Gastrocnemius medialis (tissue), 4 donors: ENCODE data around the gene REP15. TPM values are rescaled to one million over a fixed set of nuclear protein-coding genes. Genes with fewer than 3 reads are reported as not detected.

Source experiments
- ATAC-seq, 2 donors: fragments of 150-250 bp; one replicate each; pipeline ENCODE4 v1.9.1; 2016
- DNase-seq, 2 donors: peaks; one replicate each; pipeline ENCODE4 v3.0.0-alpha.2; 2019
- H3K27ac ChIP-seq, 4 donors: fragments of 200-600 bp; sonication (generic); 1 replicate in 1 of 4; 2 replicates in 3 of 4; pipeline ENCODE4 v1.5.1; 2016 to 2018; ENCODE audit warnings: mild to moderate bottlenecking in 2 of 4, moderate library complexity in 1 of 4
- H3K27me3 ChIP-seq, 3 donors: fragments of 200-600 bp; sonication (generic) in 2 of 3; 1 replicate in 1 of 3; 2 replicates in 2 of 3; pipeline versions ENCODE4 v1.5.1 to v1.6.0; 2016 to 2019; ENCODE audit warnings: mild to moderate bottlenecking in 1 of 3, moderate library complexity in 1 of 3
- H3K36me3 ChIP-seq, 2 donors: fragments of 200-600 bp; sonication (generic) in 1 of 2; one replicate each; pipeline ENCODE4 v1.5.1; 2017 to 2018
- H3K4me1 ChIP-seq, 2 donors: fragments of 200-600 bp; sonication (generic) in 1 of 2; one replicate each; pipeline ENCODE4 v1.5.1; 2016 to 2017; ENCODE audit warnings: mild to moderate bottlenecking in 2 of 2
- H3K4me3 ChIP-seq, 4 donors: fragments of 200-600 bp; sonication (generic) in 3 of 4; 1 replicate in 1 of 4; 2 replicates in 3 of 4; pipeline ENCODE4 v1.5.1; 2016 to 2019; ENCODE audit warnings: mild to moderate bottlenecking in 2 of 4
- H3K9me3 ChIP-seq, 3 donors: fragments of 200-600 bp; sonication (generic) in 2 of 3; 1 replicate in 1 of 3; 2 replicates in 2 of 3; pipeline ENCODE4 v1.5.1; 2016 to 2019
- CTCF ChIP-seq, 5 experiments: fragments of 450-650 bp in 3 of 5; fragments of 200-600 bp in 2 of 5; sonication (generic) in 2 of 5; IDR thresholded peaks in 4 of 5; conservative IDR thresholded peaks in 1 of 5; 1 replicate in 4 of 5; 2 replicates in 1 of 5; pipeline ENCODE4 v1.5.1; 2016 to 2019; ENCODE audit warnings: antibody characterized with exemption in 5 of 5, mild to moderate bottlenecking in 3 of 5, moderate library complexity in 3 of 5
- POLR2A ChIP-seq, 2 donors: fragments of 450-650 bp; IDR thresholded peaks; one replicate each; pipeline ENCODE4 v1.6.1; 2017; ENCODE audit warnings: antibody characterized with exemption in 2 of 2, mild to moderate bottlenecking in 2 of 2, moderate library complexity in 2 of 2
- in situ Hi-C, 4 donors: fragments of 200-750 bp; cut with MboI; loops; one replicate each; pipeline versions ENCODE4 v1.15.0 to v1.8.0; 2017; ENCODE audit warnings: low sequenced_read_pairs in 4 of 4
- intact Hi-C: fragments of 100-400 bp; cut with DNase I; formaldehyde crosslinking; loops from one replicate; pipeline ENCODE4 v1.15.1; 2023; ENCODE audit warnings: low total_unique reads
- total RNA-seq, 4 donors: library from RNA; depleted of rRNA; stranded (reverse); fragments of >200 nt; gene quantifications; one replicate each; pipeline versions ENCODE4 v1.1.0 to v1.2.3, GENCODE V29; 2016

Gene REP15
- total RNA-seq, 4 donors from 2014 or later, result 0.92 to 1.8 (median 1.4) TPM; not detected in 1

- peaks cover 19 to 23% of the 10 kb centered on the region in 2 donors for H3K4me1 ChIP-seq
- no peak for ATAC-seq
- no peak for DNase-seq
- no peak overlapping the region for H3K27ac ChIP-seq
- peak overlapping the region in 3 of 4 donors; percentile 84 to 98 (median 89) for H3K4me3 ChIP-seq
- in situ Hi-C loops, result no loop called here
- no peaks in the 10 kb centered on the region for H3K9me3 ChIP-seq
- H3K36me3 ChIP-seq, result peaks cover 0 to 17% of the 10 kb centered on the region in 2 donors
- intact Hi-C loops, result loop anchor here (5.0 to 10.0 kb wide), 3 partner anchors 70 to 687 kb away; partner anchors contain the start of genes CCDC91, KLHL42, MANSC4 and MED21
- H3K27me3 ChIP-seq, result no peaks in the 10 kb centered on the region
- TF ChIP-seq CTCF (IDR thresholded peaks at IDR 0.05 in 4 of 5, conservative IDR thresholded peaks at IDR 0.05 in 1 of 5) (no peak), POLR2A (IDR thresholded peaks at IDR 0.05) (no peak)
Observed at GRCh38 chr12:27711967-27712366, 15.7 kb downstream of the REP15 start.

GRCh38 chr12:27723212-27723611 is 27.0 kb downstream of the REP15 start:
- Histone ChIP-seq H3K4me1 (no peaks in the 10 kb centered on the region), H3K36me3 (peaks cover 0 to 46% of the 10 kb centered on the region in 2 donors), H3K4me3 (no peak overlapping the region), H3K9me3 (no peaks in the 10 kb centered on the region), H3K27me3 (no peaks in the 10 kb centered on the region), H3K27ac (no peak overlapping the region)
- DNase-seq (no peak), ATAC-seq (no peak)
- no peak for TF ChIP-seq POLR2A (IDR thresholded peaks at IDR 0.05)
- no peak for TF ChIP-seq CTCF (IDR thresholded peaks at IDR 0.05 in 4 of 5, conservative IDR thresholded peaks at IDR 0.05 in 1 of 5)
- in situ Hi-C loops (no loop called here), intact Hi-C loops (no loop called here)

- in situ Hi-C loops (loop anchor here in 2 of 4 donors (25.0 kb wide), 1 partner anchor 207 kb away; no protein-coding TSS in a partner anchor), intact Hi-C loops (loop anchor here (5.0 kb wide), 1 partner anchor 92 kb away; no protein-coding TSS in a partner anchor)
- no peaks in the 10 kb centered on the region for H3K9me3 ChIP-seq
- no peak overlapping the region for H3K27ac ChIP-seq
- TF ChIP-seq CTCF (IDR thresholded peaks at IDR 0.05 in 4 of 5, conservative IDR thresholded peaks at IDR 0.05 in 1 of 5), result no peak
- no peak for TF ChIP-seq POLR2A (IDR thresholded peaks at IDR 0.05)
- DNase-seq (no peak), ATAC-seq (no peak)
- no peaks in the 10 kb centered on the region for H3K4me1 ChIP-seq
- H3K27me3 ChIP-seq, result no peaks in the 10 kb centered on the region
- peaks cover 0 to 14% of the 10 kb centered on the region in 2 donors for H3K36me3 ChIP-seq
- no peak overlapping the region for H3K4me3 ChIP-seq
Observed at GRCh38 chr12:27730097-27730588, 33.9 kb downstream of the REP15 start.

- Histone ChIP-seq H3K9me3 (no peaks in the 10 kb centered on the region), H3K36me3 (peaks cover 0 to 24% of the 10 kb centered on the region in 2 donors), H3K27ac (no peak overlapping the region), H3K27me3 (no peaks in the 10 kb centered on the region), H3K4me3 (no peak overlapping the region), H3K4me1 (no peaks in the 10 kb centered on the region)
- no peak for TF ChIP-seq CTCF (IDR thresholded peaks at IDR 0.05 in 4 of 5, conservative IDR thresholded peaks at IDR 0.05 in 1 of 5)
- TF ChIP-seq POLR2A (IDR thresholded peaks at IDR 0.05), result no peak
- no peak for DNase-seq
- ATAC-seq, result no peak
- in situ Hi-C loops, result loop anchor here in 2 of 4 donors (25.0 kb wide), 1 partner anchor 205 kb away; no protein-coding TSS in a partner anchor
- intact Hi-C loops, result loop anchor here (5.0 kb wide), 1 partner anchor 90 kb away; no protein-coding TSS in a partner anchor
Observed at GRCh38 chr12:27732281-27732680, 36.0 kb downstream of the REP15 start.
